PC-3 (cell line): ENCODE data around the gene NIM1K. TPM values are rescaled to one million over a fixed set of nuclear protein-coding genes. Genes with fewer than 3 reads are reported as not detected.

Experiments used
- ATAC-seq: fragments of 200-7000 bp; cut with Tn5 transposase; 2 replicates; pipeline ENCODE4 v1.9.1; 2020; ENCODE audit warnings: mild to moderate bottlenecking, moderate library complexity
- BruUV-seq: library from RNA; stranded (reverse); fragments of 400-500 nt; replicated peaks from 2 replicates; lab custom pipeline; 2021; lab: Mats Ljungman, UMichigan
- CTCF ChIA-PET: fragments of 300-600 bp; sonication (Branson Sonifier 250); formaldehyde crosslinking; loops from one replicate; lab custom pipeline; 2022; ENCODE audit warnings: antibody characterized with exemption; lab: Charles Lee
- POLR2A ChIA-PET: fragments of 300-600 bp; sonication (Branson Sonifier 250); formaldehyde crosslinking; loops from one replicate; lab custom pipeline; 2022; ENCODE audit warnings: antibody characterized with exemption; ENCODE audit not compliant: unreplicated experiment; lab: Charles Lee
- DNase-seq: peaks from one replicate; pipeline ENCODE4 v3.0.0-alpha.2; 2015
- H2AFZ ChIP-seq: fragments of 300-600 bp; sonication (generic); 2 replicates; pipeline ENCODE4 v1.6.0; 2016; ENCODE audit warnings: antibody characterized with exemption, low read length
- H3F3A ChIP-seq: fragments of 300-600 bp; sonication (generic); one replicate; pipeline ENCODE4 v1.6.0; 2017; ENCODE audit warnings: antibody characterized with exemption, low read length, control low read depth, mild to moderate bottlenecking; ENCODE audit not compliant: unreplicated experiment
- H3K27ac ChIP-seq: fragments of 300-600 bp; sonication (generic); 2 replicates; pipeline ENCODE4 v1.5.1; 2016; ENCODE audit warnings: mild to moderate bottlenecking, low read length
- H3K27me3 ChIP-seq: fragments of 300-600 bp; sonication (generic); 2 replicates; pipeline ENCODE4 v1.6.1; 2016; ENCODE audit warnings: low read length, mixed read lengths
- H3K36me3 ChIP-seq: fragments of 300-600 bp; sonication (generic); 2 replicates; pipeline ENCODE4 v1.6.1; 2016; ENCODE audit warnings: low read depth, mixed run types, low read length, mixed read lengths
- H3K4me1 ChIP-seq: fragments of 300-600 bp; sonication (generic); 2 replicates; pipeline ENCODE4 v1.5.1; 2016; ENCODE audit warnings: low read length; ENCODE audit not compliant: insufficient read depth
- H3K4me2 ChIP-seq: fragments of 300-600 bp; sonication (generic); 2 replicates; pipeline ENCODE4 v1.6.0; 2016; ENCODE audit warnings: low read length
- H3K4me3 ChIP-seq: fragments of 300-600 bp; sonication (generic); 2 replicates; pipeline ENCODE4 v1.5.1; 2016; ENCODE audit warnings: mild to moderate bottlenecking, low read length, mixed read lengths
- H3K79me2 ChIP-seq: fragments of 300-600 bp; sonication (generic); 2 replicates; pipeline ENCODE4 v1.6.1; 2017; ENCODE audit warnings: low read length, mixed read lengths
- H3K9ac ChIP-seq: fragments of 300-600 bp; sonication (generic); 2 replicates; pipeline ENCODE4 v1.6.0; 2016; ENCODE audit warnings: mild to moderate bottlenecking, low read length
- H3K9me2 ChIP-seq: fragments of 300-600 bp; sonication (generic); replicated peaks from 2 replicates; pipeline ENCODE4 v1.6.1; 2016; ENCODE audit warnings: mixed run types, low read length, mixed read lengths
- H3K9me3 ChIP-seq: fragments of 300-600 bp; sonication (generic); 2 replicates; pipeline ENCODE4 v1.6.1; 2016; ENCODE audit warnings: low read length, mixed read lengths
- H4K20me1 ChIP-seq: fragments of 300-600 bp; sonication (generic); 2 replicates; pipeline ENCODE4 v1.6.1; 2016; ENCODE audit warnings: low read length, mixed read lengths
- CTCF ChIP-seq: fragments of 300-600 bp; sonication (generic); conservative IDR thresholded peaks from 2 replicates; pipeline ENCODE4 v1.5.1; 2017; ENCODE audit warnings: antibody characterized with exemption, low read depth, mild to moderate bottlenecking, low read length
- EZH2 ChIP-seq: fragments of 300-600 bp; sonication (generic); IDR thresholded peaks from one replicate; pipeline ENCODE4 v1.6.1; 2017; ENCODE audit warnings: antibody characterized with exemption, mild to moderate bottlenecking, low read length; ENCODE audit not compliant: unreplicated experiment
- EZH2phosphoT487 ChIP-seq: fragments of 300-600 bp; sonication (generic); IDR thresholded peaks from 2 replicates; pipeline ENCODE4 v1.6.1; 2018; ENCODE audit warnings: mild to moderate bottlenecking, antibody characterized with exemption, low read length, borderline replicate concordance
- intact Hi-C: fragments of 100-400 bp; cut with micrococcal nuclease; formaldehyde crosslinking; loops from 2 replicates; pipeline ENCODE4 v1.9.0; 2023
- total RNA-seq: library from RNA; depleted of rRNA; stranded (reverse); fragments of >200 nt; gene quantifications from 2 replicates; pipeline ENCODE4 v1.2.3, GENCODE V29; 2014

Gene NIM1K
- total RNA-seq, 1 experiment from 2014 or later: 0.26 TPM

- DNase-seq (peak; percentile 46), ATAC-seq (peak; percentile 18)
- Histone ChIP-seq H3K4me2 (peak overlapping the region; percentile 85), H4K20me1 (peaks cover 32% of the 10 kb centered on the region), H3K9ac (peak overlapping the region; percentile 90), H3F3A (peaks cover 17% of the 10 kb centered on the region), H3K36me3 (no peaks in the 10 kb centered on the region), H3K27ac (peak overlapping the region; percentile 74), H3K9me2 (no peaks in the 10 kb centered on the region), H3K9me3 (no peaks in the 10 kb centered on the region), H3K4me3 (peak overlapping the region; percentile 93), H2AFZ (peak overlapping the region; percentile 85), H3K27me3 (no peaks in the 10 kb centered on the region), H3K79me2 (peaks cover 56% of the 10 kb centered on the region), H3K4me1 (peaks cover 64% of the 10 kb centered on the region)
- ChIA-PET POLR2A (interaction anchor here (0.6 kb wide), 1 partner anchor 142 kb away, joined by 13 read pairs; no protein-coding TSS in a partner anchor), CTCF (interaction anchor here (0.5 to 1.0 kb wide), 2 partner anchors 39 to 172 kb away, joined by 4 to 6 read pairs; partner anchors contain the start of gene TMEM267)
- intact Hi-C loops: loop anchor here (1.0 to 5.0 kb wide), 2 partner anchors 77 to 120 kb away; partner anchors contain the start of gene NIM1K
- BruUV-seq: no TSS peak
- TF ChIP-seq EZH2phosphoT487: no peak
Observed at GRCh38 chr5:43312699-43313034, 120.6 kb downstream of the NIM1K start.

GRCh38 chr5:43313035-43313853 is 121.2 kb downstream of the NIM1K start, which contains the start of gene HMGCS1:
TSS of gene HMGCS1 (minus strand) at chr5:43313412. CDS start at chr5:43298965, 14,447 bp downstream.
- BruUV-seq: no TSS peak
- Histone ChIP-seq H3K4me1 (peaks cover 64% of the 10 kb centered on the region), H3K9ac (peak within 1 kb of the TSS; percentile 90), H3K27ac (peak within 1 kb of the TSS; percentile 89), H3K36me3 (no peaks in the 10 kb centered on the region), H2AFZ (peak within 1 kb of the TSS; percentile 85), H3K79me2 (peaks cover 50% of the 10 kb centered on the region), H3K9me3 (no peaks in the 10 kb centered on the region), H3K27me3 (no peaks in the 10 kb centered on the region), H3K9me2 (no peaks in the 10 kb centered on the region), H3F3A (peaks cover 17% of the 10 kb centered on the region), H3K4me3 (peak within 1 kb of the TSS; percentile 93), H4K20me1 (peaks cover 32% of the 10 kb centered on the region), H3K4me2 (peak within 1 kb of the TSS; percentile 85)
- intact Hi-C loops: loop anchor here (1.0 to 5.0 kb wide), 2 partner anchors 76 to 121 kb away; partner anchors contain the start of gene NIM1K
- TF ChIP-seq CTCF (0 out of 2 replicates have a peak, but pooled peaks have one; percentile 28), EZH2phosphoT487 (no peak), EZH2 (no peak)
- ChIA-PET CTCF (interaction anchor here (0.5 to 1.0 kb wide), 2 partner anchors 39 to 171 kb away, joined by 4 to 6 read pairs; partner anchors contain the start of gene TMEM267), POLR2A (interaction anchor here (0.6 to 1.2 kb wide), 3 partner anchors 73 to 171 kb away, joined by 4 to 13 read pairs (median 13); partner anchors contain the start of gene TMEM267)
- ATAC-seq (peak; percentile 90), DNase-seq (peak; percentile 99)

GRCh38 chr5:43313854-43314457 is 121.9 kb downstream of the NIM1K start:
- peak overlapping the region; percentile 54 for H3K4me2 ChIP-seq
- H3K9ac ChIP-seq: peak overlapping the region; percentile 62
- peaks cover 17% of the 10 kb centered on the region for H3F3A ChIP-seq
- TF ChIP-seq CTCF (no peak), EZH2phosphoT487 (no peak), EZH2 (no peak)
- H3K4me1 ChIP-seq: peaks cover 64% of the 10 kb centered on the region
- ATAC-seq (no peak), DNase-seq (no peak)
- POLR2A ChIA-PET: interaction anchor here (0.6 to 1.2 kb wide), 2 partner anchors 73 to 170 kb away, joined by 4 to 13 read pairs; partner anchors contain the start of gene TMEM267
- peaks cover 32% of the 10 kb centered on the region for H4K20me1 ChIP-seq
- BruUV-seq: TSS peak; percentile 86
- peak overlapping the region; percentile 66 for H2AFZ ChIP-seq
- H3K36me3 ChIP-seq: no peaks in the 10 kb centered on the region
- intact Hi-C loops: loop anchor here (1.0 to 5.0 kb wide), 2 partner anchors 75 to 122 kb away; partner anchors contain the start of gene NIM1K
- CTCF ChIA-PET: no interaction called here
- no peaks in the 10 kb centered on the region for H3K9me2 ChIP-seq
- H3K9me3 ChIP-seq: no peaks in the 10 kb centered on the region
- H3K27ac ChIP-seq: peak overlapping the region; percentile 89
- H3K79me2 ChIP-seq: peaks cover 43% of the 10 kb centered on the region
- H3K4me3 ChIP-seq: peak overlapping the region; percentile 31; the same call in 1 of the 2 replicates
- H3K27me3 ChIP-seq: no peaks in the 10 kb centered on the region
